Panc1 (cell line): ENCODE data around the gene SERGEF. TPM values are rescaled to one million over a fixed set of nuclear protein-coding genes. Genes with fewer than 3 reads are reported as not detected.
"Not testable (repeated sequence)": the region's sequence is repeated elsewhere in the genome, so short reads cannot be mapped to it uniquely, and the experiment has no call there.

ENCODE experiments used
- ATAC-seq: fragments of 200-7000 bp; cut with Tn5 transposase; 2 replicates; pipeline ENCODE4 v1.9.1; 2020; ENCODE audit warnings: mild to moderate bottlenecking, moderate library complexity
- BruUV-seq: library from RNA; stranded (reverse); fragments of 400-500 nt; replicated peaks from 2 replicates; lab custom pipeline; 2021; lab: Mats Ljungman, UMichigan
- CTCF ChIA-PET: fragments of 300-600 bp; sonication (Branson Sonifier 250); formaldehyde crosslinking; loops from one replicate; lab custom pipeline; 2022; ENCODE audit warnings: antibody characterized with exemption; lab: Charles Lee
- POLR2A ChIA-PET: fragments of 300-600 bp; sonication (Branson Sonifier 250); formaldehyde crosslinking; loops from one replicate; lab custom pipeline; 2022; ENCODE audit warnings: antibody characterized with exemption; lab: Charles Lee
- DNase-seq: peaks from one replicate; pipeline ENCODE4 v3.0.0-alpha.2; 2010; ENCODE audit warnings: low read depth, low spot score
- H3K27ac ChIP-seq: 2 replicates; pipeline ENCODE4 v1.5.1; 2011; ENCODE audit warnings: mild to moderate bottlenecking, low read length, inconsistent platforms
- H3K27me3 ChIP-seq: fragments of 200-500 bp; sonication (Bioruptor generic); 2 replicates; pipeline ENCODE4 v1.6.0; 2014; ENCODE audit warnings: low read length, inconsistent platforms; ENCODE audit not compliant: control insufficient read depth, insufficient read depth
- H3K36me3 ChIP-seq: fragments of 200-500 bp; sonication (Bioruptor generic); 2 replicates; pipeline ENCODE4 v1.5.1; 2014; ENCODE audit warnings: inconsistent platforms, mild to moderate bottlenecking, low read length, moderate library complexity; ENCODE audit not compliant: control insufficient read depth, insufficient read depth
- H3K4me1 ChIP-seq: 2 replicates; pipeline ENCODE4 v1.5.1; 2011; ENCODE audit warnings: inconsistent platforms, mild to moderate bottlenecking, low read length, moderate library complexity; ENCODE audit not compliant: control insufficient read depth, insufficient read depth
- H3K4me3 ChIP-seq, 2 experiments: 2 replicates each; pipeline ENCODE4 v1.5.1; 2011 to 2012; ENCODE audit warnings: low read depth in 2 of 2, low read length in 2 of 2, mild to moderate bottlenecking in 2 of 2, inconsistent platforms in 1 of 2, moderate library complexity in 1 of 2
- H3K9me3 ChIP-seq: fragments of 200-500 bp; sonication (Bioruptor generic); 2 replicates; pipeline ENCODE4 v1.5.1; 2014; ENCODE audit warnings: low read depth, mild to moderate bottlenecking, inconsistent platforms, low read length, moderate library complexity; ENCODE audit not compliant: control insufficient read depth, insufficient read depth
- CTCF ChIP-seq: fragments of 450-650 bp; IDR thresholded peaks from 2 replicates; pipeline ENCODE4 v1.5.1; 2017; ENCODE audit warnings: mild to moderate bottlenecking
- POLR2AphosphoS5 ChIP-seq: IDR thresholded peaks from 2 replicates; pipeline ENCODE4 v1.6.1; 2012; ENCODE audit warnings: mild to moderate bottlenecking, low read depth, low read length, moderate library complexity
- REST ChIP-seq, 2 experiments: IDR thresholded peaks; 2 replicates each; pipeline ENCODE4 v1.6.1; 2011 to 2012; ENCODE audit warnings: low read depth in 2 of 2, control low read depth in 1 of 2, low read length in 1 of 2, mild to moderate bottlenecking in 1 of 2, moderate library complexity in 1 of 2; ENCODE audit not compliant: insufficient read depth in 1 of 2
- SIN3A ChIP-seq: IDR thresholded peaks from 2 replicates; pipeline ENCODE4 v1.6.1; 2012; ENCODE audit warnings: low read depth, mild to moderate bottlenecking, low read length, moderate library complexity, borderline replicate concordance; ENCODE audit not compliant: insufficient read depth
- TCF7L2 ChIP-seq: IDR thresholded peaks from 2 replicates; pipeline ENCODE4 v1.6.1; 2011; ENCODE audit warnings: mild to moderate bottlenecking, low read depth, low read length, inconsistent platforms
- in situ Hi-C: cut with HindIII; loops from 2 replicates; pipeline ENCODE4 v1.10.0; 2016; ENCODE audit warnings: low sequenced_read_pairs, low pct_unique_long_range_greater_than_20kb
- intact Hi-C: fragments of 100-400 bp; cut with micrococcal nuclease; formaldehyde crosslinking; loops from one replicate; pipeline ENCODE4 v1.10.0; 2022; ENCODE audit not compliant: unreplicated experiment
- total RNA-seq: library from RNA; stranded (reverse); gene quantifications from one replicate; pipeline ENCODE4 v1.2.1, GENCODE V29; 2021; ENCODE audit not compliant: unreplicated experiment

SERGEF gene
- total RNA-seq, 1 experiment from 2014 or later, result 35.5 TPM

- ChIA-PET CTCF (no interaction called here), POLR2A (no interaction called here)
- H3K27ac ChIP-seq, result no peak overlapping the region
- H3K36me3 ChIP-seq, result 0 out of 2 replicates have a peak, but pooled peaks cover 2% of the 10 kb centered on the region
- no peaks in the 10 kb centered on the region for H3K9me3 ChIP-seq
- TF ChIP-seq REST (IDR thresholded peaks at IDR 0.05; ENCODE audit: insufficient read depth in 1 of 2, low read depth in 2 of 2, low read length in 1 of 2) (no peak), TCF7L2 (no peak), POLR2AphosphoS5 (no peak), SIN3A (no peak), CTCF (no peak)
- no peak overlapping the region for H3K4me3 ChIP-seq
- ATAC-seq, result no peak
- no peak for DNase-seq
- intact Hi-C loops, result no loop called here
- H3K4me1 ChIP-seq, result no peaks in the 10 kb centered on the region
- no TSS peak for BruUV-seq
- in situ Hi-C loops, result no loop called here
- no peaks in the 10 kb centered on the region for H3K27me3 ChIP-seq
Measured at GRCh38 chr11:18001191-18001590, 11.7 kb downstream of the SERGEF start.

DNA sequence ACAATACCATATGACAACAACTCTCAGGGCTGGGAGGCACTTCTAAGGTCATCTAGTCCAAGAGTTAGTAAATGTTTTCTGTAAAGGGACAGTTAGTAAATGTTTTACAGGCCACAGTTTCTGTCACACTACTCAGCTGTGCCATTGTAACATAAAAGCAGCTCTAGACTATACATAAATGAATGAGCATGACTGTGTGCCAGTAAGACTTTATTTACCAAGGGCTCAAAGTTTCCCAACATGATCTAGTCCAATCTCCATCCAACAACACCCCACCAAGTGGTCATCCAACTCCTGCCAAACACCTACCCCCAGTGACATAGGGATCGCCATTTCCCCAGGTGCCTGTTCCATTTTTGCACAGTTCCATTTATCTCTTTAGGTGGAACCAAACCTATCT lies 12.1 kb downstream of the SERGEF start:
- CTCF ChIA-PET, result no interaction called here
- Histone ChIP-seq H3K4me1 (no peaks in the 10 kb centered on the region), H3K27ac (no peak overlapping the region), H3K27me3 (no peaks in the 10 kb centered on the region), H3K36me3 (0 out of 2 replicates have a peak, but pooled peaks cover 2% of the 10 kb centered on the region), H3K9me3 (no peaks in the 10 kb centered on the region), H3K4me3 (no peak overlapping the region)
- intact Hi-C loops (no loop called here), in situ Hi-C loops (no loop called here)
- ATAC-seq (no peak), DNase-seq (no peak)
- TF ChIP-seq REST (IDR thresholded peaks at IDR 0.05; ENCODE audit: insufficient read depth in 1 of 2, low read depth in 2 of 2, low read length in 1 of 2), result no peak
- TF ChIP-seq CTCF, result no peak
- no peak for TF ChIP-seq TCF7L2
- no peak for TF ChIP-seq SIN3A
- no peak for TF ChIP-seq POLR2AphosphoS5
- BruUV-seq, result no TSS peak
- POLR2A ChIA-PET, result no interaction called here

DNA sequence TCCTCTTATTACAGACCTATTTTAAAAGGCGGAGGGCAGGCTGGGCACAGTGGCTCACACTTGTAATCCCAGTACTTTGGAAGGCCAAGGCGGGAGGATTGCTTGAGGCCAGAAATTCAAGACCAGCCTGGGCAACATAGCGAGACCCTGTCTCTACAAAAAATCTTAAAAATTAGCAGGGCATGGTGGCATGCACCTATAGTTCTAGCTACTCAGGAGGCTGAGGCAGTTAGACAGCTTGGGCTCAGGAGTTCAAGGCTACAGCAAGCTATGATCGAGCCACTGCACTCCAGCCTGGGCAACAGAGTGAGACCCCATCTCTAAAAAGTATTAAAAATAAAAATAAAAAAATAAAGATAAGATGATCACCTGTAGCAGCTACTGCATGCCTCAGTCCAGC lies 12.7 kb downstream of the SERGEF start:
- H3K4me1 ChIP-seq, in situ Hi-C loops, ATAC-seq, intact Hi-C loops, H3K36me3 ChIP-seq, H3K27ac ChIP-seq, DNase-seq, H3K27me3 ChIP-seq, POLR2A ChIA-PET, H3K9me3 ChIP-seq, BruUV-seq, CTCF ChIA-PET, H3K4me3 ChIP-seq: not testable (repeated sequence)
